GM12892 (cell line): ENCODE data around the gene DPH7.

Source experiments
- POLR2A ChIP-seq: IDR thresholded peaks from 2 replicates; pipeline ENCODE4 v1.6.1; 2011; ENCODE audit warnings: low read depth, low read length, control low read depth
- POLR2AphosphoS5 ChIP-seq: IDR thresholded peaks from 2 replicates; pipeline ENCODE4 v1.6.1; 2011; ENCODE audit warnings: low read depth, low read length, control low read depth
- TAF1 ChIP-seq: IDR thresholded peaks from 2 replicates; pipeline ENCODE4 v1.6.1; 2011; ENCODE audit warnings: low read depth, mild to moderate bottlenecking, control low read depth, low read length, borderline replicate concordance

DNA sequence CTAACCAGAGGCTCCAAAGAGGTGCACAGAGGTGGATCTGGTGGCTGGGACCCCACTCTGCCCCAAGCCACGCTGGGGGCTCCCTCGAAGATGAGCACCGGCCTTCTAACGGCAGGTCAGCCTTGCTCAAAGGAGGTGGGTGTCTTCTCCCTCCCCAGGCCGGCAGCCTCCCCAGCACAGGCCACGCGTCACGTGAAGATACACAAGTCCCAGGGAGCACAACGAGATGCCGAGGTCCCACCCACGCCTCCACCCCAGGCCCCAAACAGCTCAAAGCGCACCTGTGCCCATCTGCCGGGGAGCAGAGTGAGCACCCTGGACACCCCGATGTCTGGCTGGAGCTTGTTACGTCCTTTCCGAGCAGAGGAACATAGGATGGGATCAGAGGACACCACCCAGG lies 40.7 kb downstream of the DPH7 start:
- TF ChIP-seq POLR2A (no peak), POLR2AphosphoS5 (no peak), TAF1 (no peak)
